GM18511 (cell line): ENCODE results near the gene LPCAT3.
A peak's percentile ranks its signal among the peaks of the same experiment; 100 is the strongest.
"Not testable (repeated sequence)": the region's sequence is repeated elsewhere in the genome, so short reads cannot be mapped to it uniquely, and the experiment has no call there.

Source experiments
- ATAC-seq: cut with Tn5 transposase; IDR thresholded peaks from one replicate; pipeline ENCODE4 v1.9.1; 2021; ENCODE audit warnings: mild to moderate bottlenecking, moderate library complexity; ENCODE audit not compliant: unreplicated experiment

LPCAT3 gene

DNA sequence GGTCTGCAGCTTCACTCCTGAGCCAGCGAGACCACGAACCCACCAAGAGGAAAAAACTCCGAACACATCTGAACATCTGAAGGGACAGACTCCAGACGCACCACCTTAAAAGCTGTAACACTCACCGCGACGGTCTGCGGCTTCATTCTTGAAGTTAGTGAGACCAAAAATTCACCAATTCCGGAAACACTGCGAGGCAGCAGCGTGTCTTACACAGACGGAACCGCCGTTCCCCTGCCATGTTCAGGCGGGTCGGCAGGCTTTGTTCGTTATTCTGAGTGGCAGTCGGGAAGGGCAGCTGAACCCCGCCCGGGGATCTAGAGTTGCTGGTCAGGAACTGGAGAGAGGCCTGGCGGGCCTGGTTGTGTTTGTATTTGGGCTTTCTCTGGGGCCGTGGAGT is 20.3 kb upstream of the LPCAT3 start:
- no peak for ATAC-seq

DNA sequence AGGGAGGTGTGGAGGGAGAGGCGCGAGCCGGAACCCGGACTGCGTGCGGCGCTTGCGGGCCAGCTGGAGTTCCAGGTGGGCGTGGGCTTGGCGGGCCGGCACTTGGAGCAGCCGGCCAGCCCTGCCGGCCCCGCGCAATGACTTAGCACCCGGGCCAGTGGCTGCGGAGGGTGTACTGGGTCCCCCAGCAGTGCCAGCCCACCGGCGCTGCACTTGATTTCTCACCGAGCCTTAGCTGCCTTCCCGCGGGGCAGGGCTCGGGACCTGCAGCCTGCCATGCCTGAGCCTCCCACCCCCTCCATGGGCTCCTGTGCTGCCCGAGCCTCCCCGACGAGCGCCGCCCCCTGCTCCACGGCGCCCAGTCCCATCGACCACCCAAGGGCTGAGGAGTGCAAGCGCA is 19.1 kb upstream of the LPCAT3 start:
- ATAC-seq = not testable (repeated sequence)

DNA sequence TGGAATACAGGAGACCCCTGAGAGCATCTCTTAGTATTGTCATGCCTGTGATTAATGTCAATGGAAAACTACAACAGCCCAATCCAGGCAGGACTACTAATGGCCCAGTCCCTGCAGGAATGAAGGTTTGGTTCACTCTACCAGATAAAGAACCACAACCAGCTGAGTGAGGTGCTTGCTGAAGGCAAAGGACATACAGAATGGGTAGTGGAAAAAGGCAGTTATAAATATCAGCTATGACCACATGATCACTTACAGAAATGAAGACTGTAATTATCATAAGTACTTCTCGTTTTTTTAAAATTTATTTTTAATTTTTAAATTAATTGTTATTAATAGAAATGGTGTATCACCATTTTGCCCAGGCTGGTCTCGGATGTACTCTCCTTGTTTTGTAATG is 17.2 kb upstream of the LPCAT3 start:
- ATAC-seq = no peak

DNA sequence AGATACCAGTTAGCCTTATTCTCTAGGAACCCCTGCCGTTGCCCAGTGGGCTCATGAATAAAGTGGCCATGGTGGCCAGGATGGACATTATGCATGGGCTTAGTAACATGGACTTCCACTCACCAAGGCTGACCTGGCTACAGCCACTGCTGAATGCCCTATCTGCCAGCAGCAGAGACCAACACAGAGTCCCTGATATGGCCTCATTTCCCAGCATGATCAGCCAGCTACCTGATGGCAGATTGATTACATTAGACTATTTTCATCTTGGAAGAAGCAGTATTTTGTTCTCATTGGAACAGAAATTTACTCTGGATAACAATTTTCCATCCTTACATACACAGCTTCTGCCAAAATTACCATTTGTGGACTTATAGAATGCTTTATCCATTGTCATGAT is 16.2 kb upstream of the LPCAT3 start:
- no peak for ATAC-seq

DNA sequence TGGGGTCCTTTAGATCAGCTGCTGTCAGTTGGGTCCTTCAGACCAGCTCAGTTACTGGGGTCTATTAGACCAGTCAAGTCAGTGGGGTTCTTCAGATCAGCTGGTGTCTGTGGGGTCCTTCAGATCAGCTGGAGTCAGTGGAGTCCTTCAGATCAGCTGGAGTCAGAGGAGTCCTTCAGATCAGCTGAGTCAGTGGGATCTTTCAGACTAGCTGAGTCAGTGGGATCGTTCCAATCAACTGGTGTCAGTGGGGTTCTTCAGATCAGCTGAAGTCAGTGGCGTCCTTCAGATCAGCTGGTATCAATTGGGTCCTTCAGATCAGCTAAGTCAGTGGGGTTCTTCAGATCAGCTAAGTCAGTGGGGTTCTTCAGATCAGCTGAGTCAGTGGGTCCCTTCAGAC is 14.7 kb upstream of the LPCAT3 start:
- ATAC-seq = no peak

DNA sequence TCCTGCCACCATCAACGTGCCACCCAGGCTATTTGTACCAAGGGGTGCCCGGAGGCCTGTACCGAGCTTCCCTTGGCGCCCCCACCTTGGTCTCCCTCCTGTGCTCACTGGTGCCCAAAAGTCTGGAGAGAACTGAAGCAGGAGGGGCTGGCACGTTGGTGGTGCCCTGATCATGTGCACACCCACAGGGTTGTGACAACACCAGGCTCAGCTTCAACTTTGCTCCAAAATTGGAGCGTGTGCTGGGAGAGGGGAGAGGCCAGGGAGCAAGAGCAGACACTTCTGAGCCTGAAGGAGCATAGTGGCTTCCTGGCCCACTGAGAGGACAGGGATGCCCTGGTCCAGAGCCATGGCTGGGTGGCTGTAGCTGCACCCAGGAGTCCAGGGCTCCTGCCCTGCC is 13.0 kb upstream of the LPCAT3 start:
- ATAC-seq = no peak

DNA sequence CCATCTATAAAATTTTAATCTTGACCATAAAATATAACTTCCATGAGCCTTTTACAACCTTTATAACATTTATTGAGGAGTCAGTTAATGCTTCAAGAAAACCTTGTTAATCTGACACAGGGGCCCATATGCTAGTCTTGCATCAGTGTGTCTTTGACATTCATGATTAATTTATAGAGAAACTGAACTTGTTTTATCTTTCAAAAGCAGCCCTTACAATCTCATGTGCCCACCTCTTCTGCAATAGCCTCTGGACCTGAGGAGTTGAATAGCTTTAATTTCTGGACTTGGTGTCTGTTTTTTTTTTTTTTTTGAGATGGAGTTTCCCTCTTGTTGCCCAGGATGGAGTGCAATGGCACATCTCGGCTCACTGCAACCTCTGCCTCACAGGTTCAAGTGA is 8.6 kb upstream of the LPCAT3 start:
- no peak for ATAC-seq

DNA sequence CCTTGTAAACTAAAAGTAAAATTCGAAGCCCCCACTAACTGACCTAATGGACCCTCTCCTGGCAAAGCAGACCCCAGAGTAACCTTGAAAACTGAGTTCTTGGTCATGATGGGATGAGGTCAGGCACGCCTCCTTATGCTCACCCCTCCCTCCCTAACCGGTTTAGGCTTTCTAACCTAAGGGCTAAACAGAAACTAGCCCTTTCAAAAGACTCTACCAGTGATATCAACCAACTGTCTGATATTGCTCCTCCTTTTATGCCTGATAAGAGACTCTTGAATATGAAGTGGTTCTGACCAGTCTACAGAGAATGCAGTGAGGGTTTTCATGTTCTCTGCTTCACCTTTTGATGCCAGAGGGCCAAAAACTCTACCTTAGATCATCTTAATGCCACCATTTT is 4.8 kb upstream of the LPCAT3 start:
- ATAC-seq = no peak

DNA sequence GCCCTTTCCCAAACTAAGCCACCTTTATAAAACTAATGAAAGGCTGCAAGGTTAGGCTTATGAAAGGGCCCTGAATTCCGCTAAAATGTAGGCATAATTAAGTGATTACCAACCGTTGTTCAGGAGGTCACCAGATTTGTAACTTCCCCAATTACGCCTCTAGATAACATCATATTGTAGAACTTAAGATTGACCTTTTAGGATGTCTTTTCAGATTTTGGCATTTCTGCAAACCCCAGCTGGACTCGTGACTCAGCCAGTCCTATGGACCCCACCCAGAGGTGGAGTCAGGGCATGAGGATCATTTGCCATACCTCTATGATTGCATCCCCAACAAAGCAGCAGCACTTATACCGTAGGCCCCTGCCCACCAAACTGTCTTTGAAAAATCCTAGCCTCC is 3.7 kb upstream of the LPCAT3 start:
- no peak for ATAC-seq

DNA sequence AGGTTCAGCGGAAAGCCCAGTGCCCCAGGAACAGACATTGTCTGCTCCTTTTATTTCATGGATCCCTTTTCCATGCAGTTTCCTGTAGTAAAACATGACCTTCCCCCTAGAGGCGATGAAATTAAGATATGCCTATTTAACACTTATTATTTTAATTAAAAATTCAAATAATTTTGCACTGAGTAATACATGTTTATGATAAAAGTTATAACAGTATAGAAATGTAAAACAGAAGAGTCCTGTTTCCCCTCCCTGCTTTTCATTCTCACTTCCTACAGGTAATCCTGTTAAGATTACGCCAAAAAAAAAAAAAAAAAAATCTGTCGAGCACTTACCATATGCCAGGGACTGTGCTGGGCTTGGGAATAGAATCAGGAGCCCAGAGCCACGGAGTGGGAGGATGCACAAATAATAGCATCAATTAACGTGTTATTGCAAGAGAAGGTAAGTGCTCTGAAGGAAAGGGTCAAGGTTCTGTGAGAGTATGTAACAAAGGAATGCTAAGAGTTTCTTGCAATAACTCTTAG is 830 bp upstream of the LPCAT3 start:
- ATAC-seq = no peak

DNA sequence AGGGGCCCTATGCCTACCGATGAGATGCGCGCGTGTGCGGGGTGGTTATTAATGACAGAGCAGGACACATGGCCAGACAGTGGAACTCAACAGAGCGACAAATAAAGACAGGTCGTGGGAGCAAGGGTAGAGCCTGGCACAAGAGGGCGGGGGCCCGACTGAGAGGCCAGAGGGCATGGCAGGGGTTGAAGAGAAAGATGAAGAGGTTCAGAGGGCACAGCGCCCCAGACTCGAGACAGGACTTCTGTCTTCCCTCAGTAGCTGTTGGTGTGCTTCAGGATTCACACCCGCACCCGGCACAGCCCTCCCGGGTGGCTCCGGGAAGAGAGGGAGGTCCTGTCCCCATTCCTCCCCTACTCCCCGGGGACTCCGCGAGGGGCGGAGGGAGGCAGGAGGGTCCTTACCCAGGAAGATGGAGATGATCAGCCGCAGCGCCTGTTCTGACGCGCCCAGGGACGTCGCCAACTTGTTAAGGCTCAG is 366 bp downstream of the LPCAT3 start:
- peak; percentile 36 for ATAC-seq

DNA sequence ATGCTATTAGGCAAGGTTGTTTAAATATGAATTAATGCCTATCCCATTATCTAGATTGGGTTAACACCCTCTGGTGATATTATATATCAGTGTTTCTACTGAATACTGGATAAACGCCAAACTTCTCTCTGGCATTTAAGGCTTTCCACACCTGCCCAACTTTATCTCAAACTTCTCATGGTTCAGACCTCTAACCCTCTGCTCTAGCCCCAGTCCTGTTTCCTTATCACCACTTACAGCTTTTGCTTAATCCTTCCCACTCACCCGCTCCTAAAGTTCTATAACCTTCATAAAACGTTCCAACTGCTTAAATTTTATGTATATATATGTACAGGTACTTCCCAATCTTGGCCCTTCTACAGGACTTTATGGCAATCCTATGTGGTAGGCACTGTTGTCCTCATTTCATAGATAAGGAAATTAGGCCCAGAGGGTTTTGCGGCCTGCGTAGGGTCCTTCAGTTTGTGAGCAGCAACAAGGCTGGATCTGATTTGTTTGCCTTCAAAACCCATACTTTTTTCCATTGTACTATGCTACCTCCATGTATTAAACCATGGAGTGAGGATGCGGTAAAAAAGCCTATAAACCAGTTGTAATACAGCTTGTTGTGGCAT is 1.2 kb downstream of the LPCAT3 start:
- no peak for ATAC-seq

DNA sequence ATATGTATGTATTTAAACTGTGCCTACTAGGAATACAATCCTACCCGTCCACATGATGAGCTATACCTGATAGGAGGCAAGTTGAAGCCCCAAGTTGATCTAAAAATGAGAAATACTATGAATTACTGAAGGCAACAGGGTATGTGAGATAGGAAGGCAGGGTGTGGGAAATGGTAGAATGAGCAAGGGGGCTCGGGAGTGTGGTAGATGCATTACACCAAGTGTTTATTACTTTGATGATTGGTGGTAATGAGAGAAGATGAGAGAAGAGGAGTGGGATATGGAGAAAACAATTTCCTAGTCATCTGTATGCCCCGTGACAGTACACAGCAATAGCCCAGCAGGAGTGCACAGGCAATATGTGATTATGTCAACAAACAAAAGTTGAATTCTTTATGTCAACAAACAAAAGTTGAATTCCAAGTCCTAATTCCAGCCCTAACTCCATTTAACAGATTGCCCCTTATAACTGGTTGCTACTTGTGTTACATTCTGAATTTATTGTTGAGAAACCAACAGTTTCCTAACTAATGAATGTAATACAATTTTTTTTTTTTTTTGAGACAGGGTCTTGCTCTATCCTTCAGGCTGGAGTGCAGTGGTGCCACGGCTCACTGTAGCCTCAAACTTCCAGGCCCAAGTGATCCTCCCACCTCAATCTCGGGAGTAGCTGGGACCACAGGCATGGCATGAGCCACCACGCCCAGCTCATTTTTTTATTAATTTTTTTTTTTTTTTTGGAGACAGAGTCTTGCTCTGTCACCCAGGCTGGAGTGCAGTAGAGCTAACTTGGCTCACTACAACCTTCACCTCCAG is 2.5 kb downstream of the LPCAT3 start:
- no peak for ATAC-seq

DNA sequence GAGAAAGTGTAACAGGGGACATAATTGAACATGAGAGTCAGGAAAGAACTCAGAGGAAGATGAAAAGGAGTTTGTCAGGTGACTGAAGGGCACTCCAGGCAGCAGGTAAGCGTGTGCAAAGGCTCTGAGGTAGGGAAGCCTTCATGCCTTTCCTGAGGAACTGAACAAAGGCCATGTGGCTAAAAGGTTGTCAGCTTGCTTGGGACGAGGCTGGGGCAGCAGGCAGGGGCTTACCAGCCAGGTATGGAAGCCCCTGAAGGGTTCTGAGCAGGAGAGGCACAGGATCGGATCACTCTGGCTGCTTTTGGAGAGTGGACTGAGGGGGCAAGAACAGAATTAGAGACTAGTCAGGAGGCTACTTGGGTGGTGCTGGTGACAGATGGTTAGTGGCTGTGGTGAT is 5.2 kb downstream of the LPCAT3 start:
- ATAC-seq = no peak

DNA sequence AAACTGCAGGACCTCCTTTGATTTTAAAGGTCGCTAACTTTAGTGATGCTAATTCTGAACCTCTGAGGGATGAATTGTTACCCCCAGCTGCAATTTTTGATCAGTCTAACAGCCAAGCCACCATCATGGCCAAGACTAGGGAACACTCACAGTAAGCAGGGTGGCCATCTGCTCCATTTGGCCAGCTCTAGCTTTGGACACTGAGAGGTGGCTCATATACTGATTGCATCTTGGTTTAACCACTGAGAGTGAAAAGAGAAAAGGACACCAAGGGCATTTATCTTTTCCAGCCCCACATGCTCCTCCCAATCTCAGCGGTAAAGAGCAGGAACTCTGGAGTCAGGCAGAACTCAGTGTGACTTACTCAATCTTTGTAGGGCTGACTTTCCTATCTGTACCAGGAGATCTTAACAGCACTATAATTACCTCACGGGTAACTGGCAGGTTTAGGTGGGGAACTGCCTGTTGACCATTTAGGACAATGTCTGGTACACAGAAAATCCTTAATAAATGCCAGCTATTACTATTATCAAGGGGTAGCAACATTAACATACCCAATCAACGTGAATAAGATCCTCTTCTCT is 6.2 kb downstream of the LPCAT3 start:
- ATAC-seq = no peak

DNA sequence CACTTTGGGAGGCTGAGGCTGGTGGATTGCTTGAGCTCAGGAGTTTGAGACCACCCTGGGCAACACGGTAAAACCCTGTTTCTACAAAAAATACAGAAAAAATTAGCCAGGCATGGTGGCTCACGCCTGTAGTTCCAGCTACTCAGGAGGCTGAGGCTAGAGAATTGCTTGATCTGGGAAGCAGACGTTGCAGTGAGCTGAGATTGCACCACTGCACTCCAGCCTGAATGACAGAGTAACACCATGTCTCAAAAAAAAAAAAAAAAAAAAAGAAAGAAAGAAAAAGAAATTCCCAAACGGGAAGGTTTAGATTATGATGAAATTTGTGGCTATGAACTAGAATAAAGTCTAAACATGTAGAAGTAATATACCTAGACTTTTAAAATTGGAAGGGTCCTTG is 6.9 kb downstream of the LPCAT3 start:
- not testable (repeated sequence) for ATAC-seq

DNA sequence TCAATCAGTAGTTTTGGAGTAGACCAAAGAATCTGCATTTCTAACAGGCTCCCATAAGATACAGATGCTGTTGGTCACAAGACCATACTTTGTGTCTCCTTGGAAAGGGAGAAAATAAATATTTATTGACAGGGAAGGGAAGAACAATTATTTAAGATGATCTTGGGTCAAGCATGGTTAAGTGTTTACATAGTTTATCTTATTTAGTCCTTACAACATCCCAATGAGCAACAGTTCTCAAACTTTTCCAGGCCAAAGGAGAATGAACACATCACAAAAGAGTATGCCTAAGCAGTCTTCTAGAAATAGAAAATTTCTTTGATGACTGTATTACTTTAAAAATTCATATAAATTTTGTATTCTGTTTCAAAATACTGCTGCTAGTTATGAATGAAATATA is 8.8 kb downstream of the LPCAT3 start:
- ATAC-seq = no peak

DNA sequence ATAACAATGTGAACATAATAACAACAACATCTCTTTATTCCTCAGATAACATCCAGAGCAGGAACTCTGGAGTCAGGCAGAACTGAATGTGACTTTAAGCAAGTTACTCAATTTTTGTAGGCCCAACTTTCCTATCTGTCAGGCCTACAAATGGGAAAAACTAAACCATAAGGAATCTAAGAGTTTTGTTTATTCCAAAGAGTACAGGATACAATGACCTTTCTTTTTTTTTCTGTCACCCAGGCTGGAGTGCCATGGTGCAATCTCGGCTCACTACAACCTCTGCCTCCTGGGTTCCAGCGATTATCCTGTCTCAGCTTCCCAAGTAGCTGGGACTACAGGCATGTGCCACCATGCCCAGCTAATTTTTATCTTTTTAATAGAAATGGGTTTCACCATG is 9.4 kb downstream of the LPCAT3 start:
- ATAC-seq = no peak

DNA sequence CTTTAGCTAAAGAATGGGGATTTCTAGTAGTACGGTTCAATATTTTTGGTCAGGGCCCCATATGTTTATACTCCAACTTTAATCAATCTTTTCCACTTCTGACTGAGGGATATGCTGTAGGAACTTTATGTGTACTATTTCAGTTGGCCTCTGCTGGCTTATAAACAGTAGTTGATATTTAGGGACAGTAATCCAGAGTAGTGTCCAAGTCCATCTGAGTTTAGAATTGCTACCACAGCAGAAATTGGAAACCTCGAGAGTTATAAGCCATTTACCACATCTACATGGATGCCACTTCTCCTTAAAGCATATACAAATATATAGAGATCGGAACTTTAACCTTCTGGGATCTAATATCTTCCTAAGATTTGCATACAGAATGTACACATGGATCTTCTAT is 11.6 kb downstream of the LPCAT3 start:
- ATAC-seq = no peak

DNA sequence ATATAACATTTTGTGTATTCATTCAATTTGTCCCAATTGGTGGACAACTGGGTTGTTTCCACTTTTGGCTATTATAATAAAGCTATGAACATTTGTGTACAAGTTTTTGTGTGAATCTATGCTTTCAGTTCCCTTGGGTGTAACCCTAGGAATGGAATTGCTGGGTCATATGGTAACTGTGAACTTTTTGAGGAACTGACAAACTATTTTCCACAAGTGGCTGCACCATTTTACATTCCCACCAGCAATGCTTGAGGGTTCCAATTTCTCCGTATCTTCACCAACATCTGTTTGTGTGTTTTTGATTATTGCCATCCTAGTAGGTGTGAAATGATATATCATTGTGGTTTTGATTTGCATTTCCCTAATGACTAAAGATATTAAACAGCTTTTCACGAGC is 13.0 kb downstream of the LPCAT3 start:
- no peak for ATAC-seq

DNA sequence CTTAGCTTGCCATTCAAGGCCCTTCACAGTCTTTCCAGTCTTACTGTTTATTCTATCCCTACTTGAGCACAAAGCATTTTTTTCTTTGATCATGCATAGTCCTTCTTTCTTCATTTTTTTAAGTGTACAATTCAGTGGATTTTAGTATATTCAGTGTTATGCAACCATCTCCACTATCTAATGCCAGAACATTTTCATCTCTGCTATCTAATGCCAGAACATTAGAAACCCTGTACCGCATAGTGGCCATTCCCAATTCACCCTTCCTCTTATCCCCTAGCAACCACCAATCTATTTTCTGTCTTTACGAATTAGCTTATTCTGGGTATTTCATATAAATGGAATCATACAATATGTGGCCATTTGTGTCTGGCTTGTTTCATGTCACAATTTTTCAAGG is 13.4 kb downstream of the LPCAT3 start:
- ATAC-seq = no peak

DNA sequence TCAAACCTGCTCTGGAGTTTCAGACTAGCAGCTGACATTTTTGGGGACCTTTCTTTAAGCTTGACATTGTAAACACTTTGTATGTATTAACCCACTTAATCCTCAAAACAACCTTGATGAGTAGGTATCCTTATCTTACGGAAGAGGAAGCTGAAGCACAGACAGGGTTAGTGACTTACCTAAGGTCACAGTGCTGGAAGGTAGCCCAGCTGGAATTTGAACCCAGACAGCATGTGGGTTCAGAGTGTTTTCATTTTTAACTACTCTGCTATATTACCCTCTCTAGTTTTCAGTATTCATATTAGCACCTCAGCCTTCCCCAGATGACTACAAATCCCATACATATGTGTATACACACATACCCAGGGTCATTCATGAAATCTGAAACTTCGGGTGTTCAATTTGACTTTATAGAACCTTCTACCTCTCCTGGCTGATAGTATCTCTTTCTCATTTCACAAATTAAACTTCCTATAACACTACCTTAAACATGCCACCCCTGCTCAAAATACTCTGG is 13.9 kb downstream of the LPCAT3 start:
- no peak for ATAC-seq
